Activated naive CD4-positive, alpha-beta T cell treated with anti-CD3 and anti-CD28 coated beads, Interleukin-2, amount 50 U/mL, for 24 hours (primary cell): ENCODE results near the gene RRAS.
A peak's percentile ranks its signal among the peaks of the same experiment; 100 is the strongest.

ENCODE experiments used
- H3K27ac Mint-ChIP-seq: one replicate; pipeline ENCODE4 v1.8.0; 2021; ENCODE audit warnings: mild to moderate bottlenecking, mixed read lengths
- H3K27me3 Mint-ChIP-seq: one replicate; pipeline ENCODE4 v1.8.0; 2021; ENCODE audit warnings: mixed read lengths
- H3K36me3 Mint-ChIP-seq: one replicate; pipeline ENCODE4 v1.8.0; 2021; ENCODE audit warnings: mixed read lengths
- H3K4me1 Mint-ChIP-seq: one replicate; pipeline ENCODE4 v1.8.0; 2021; ENCODE audit warnings: mixed read lengths
- H3K4me3 Mint-ChIP-seq: one replicate; pipeline ENCODE4 v1.8.0; 2021; ENCODE audit warnings: mild to moderate bottlenecking, mixed read lengths
- H3K9me3 Mint-ChIP-seq: one replicate; pipeline ENCODE4 v1.8.0; 2021; ENCODE audit warnings: mixed read lengths

The RRAS gene

GRCh38 chr19:49588365-49589122 lies 51.4 kb downstream of the RRAS start:
- Mint-ChIP-seq H3K9me3 (no peaks in the 10 kb centered on the region), H3K27me3 (no peaks in the 10 kb centered on the region), H3K4me1 (peaks cover 27% of the 10 kb centered on the region), H3K36me3 (no peaks in the 10 kb centered on the region), H3K27ac (peak overlapping the region; percentile 48), H3K4me3 (no peak overlapping the region)

- Mint-ChIP-seq H3K27ac (no peak overlapping the region), H3K4me3 (no peak overlapping the region), H3K4me1 (peaks cover 15% of the 10 kb centered on the region), H3K9me3 (no peaks in the 10 kb centered on the region), H3K27me3 (no peaks in the 10 kb centered on the region), H3K36me3 (no peaks in the 10 kb centered on the region)
Measured at GRCh38 chr19:49587227-49587626, 52.7 kb downstream of the RRAS start.
